PC-3 (cell line): ENCODE data around the gene MYH14.

Experiments used
- CTCF ChIP-seq: fragments of 300-600 bp; sonication (generic); conservative IDR thresholded peaks from 2 replicates; pipeline ENCODE4 v1.5.1; 2017; ENCODE audit warnings: antibody characterized with exemption, low read depth, mild to moderate bottlenecking, low read length
- EZH2phosphoT487 ChIP-seq: fragments of 300-600 bp; sonication (generic); IDR thresholded peaks from 2 replicates; pipeline ENCODE4 v1.6.1; 2018; ENCODE audit warnings: mild to moderate bottlenecking, antibody characterized with exemption, low read length, borderline replicate concordance

GRCh38 chr19:50252887-50253268 is 49.5 kb downstream of the MYH14 start:
- TF ChIP-seq CTCF (no peak), EZH2phosphoT487 (no peak)
